ENCODE data around the gene MCC.

Gene MCC

DNA sequence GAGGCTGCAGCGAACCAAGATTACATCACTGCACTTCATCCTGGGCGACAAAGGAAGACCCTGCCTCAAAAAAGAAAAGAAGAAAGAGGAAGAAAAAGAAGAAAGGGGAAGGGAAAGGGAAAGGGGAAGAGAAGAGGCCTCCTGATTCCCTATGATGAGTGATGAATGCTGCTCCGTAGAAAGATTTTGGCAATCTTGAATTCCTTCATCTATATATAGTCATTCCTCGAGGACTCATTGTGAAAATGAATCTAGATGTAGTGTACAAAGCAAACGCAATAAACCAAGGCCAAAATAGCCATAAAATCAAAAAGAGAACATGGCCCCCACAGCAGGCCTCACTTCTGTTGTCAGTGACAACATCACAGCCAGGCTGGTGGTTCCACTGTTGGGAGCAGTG is 293.7 kb downstream of the MCC start:
- no peak overlapping the region for H3K4me3 ChIP-seq (ENCODE audit: insufficient read depth, low read length, poor library complexity, severe bottlenecking)
- no peak overlapping the region for H3K4me2 ChIP-seq (ENCODE audit: low read depth, low read length, poor library complexity, severe bottlenecking)
- H3K27ac ChIP-seq (ENCODE audit: low read depth, low read length): no peak overlapping the region
- TF ChIP-seq EZH2phosphoT487 (conservative IDR thresholded peaks at IDR 0.05; ENCODE audit: low read length): no peak
- TF ChIP-seq, protein P1, sequence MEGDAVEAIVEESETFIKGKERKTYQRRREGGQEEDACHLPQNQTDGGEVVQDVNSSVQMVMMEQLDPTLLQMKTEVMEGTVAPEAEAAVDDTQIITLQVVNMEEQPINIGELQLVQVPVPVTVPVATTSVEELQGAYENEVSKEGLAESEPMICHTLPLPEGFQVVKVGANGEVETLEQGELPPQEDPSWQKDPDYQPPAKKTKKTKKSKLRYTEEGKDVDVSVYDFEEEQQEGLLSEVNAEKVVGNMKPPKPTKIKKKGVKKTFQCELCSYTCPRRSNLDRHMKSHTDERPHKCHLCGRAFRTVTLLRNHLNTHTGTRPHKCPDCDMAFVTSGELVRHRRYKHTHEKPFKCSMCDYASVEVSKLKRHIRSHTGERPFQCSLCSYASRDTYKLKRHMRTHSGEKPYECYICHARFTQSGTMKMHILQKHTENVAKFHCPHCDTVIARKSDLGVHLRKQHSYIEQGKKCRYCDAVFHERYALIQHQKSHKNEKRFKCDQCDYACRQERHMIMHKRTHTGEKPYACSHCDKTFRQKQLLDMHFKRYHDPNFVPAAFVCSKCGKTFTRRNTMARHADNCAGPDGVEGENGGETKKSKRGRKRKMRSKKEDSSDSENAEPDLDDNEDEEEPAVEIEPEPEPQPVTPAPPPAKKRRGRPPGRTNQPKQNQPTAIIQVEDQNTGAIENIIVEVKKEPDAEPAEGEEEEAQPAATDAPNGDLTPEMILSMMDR (IDR thresholded peaks at IDR 0.05; ENCODE audit: insufficient read depth, low read length, poor library complexity, severe bottlenecking): no peak
- H3K79me2 ChIP-seq (ENCODE audit: insufficient read depth, low read length): no peaks in the 10 kb centered on the region
- no peaks in the 10 kb centered on the region for H4K20me1 ChIP-seq (ENCODE audit: low read depth, low read length)
- no peaks in the 10 kb centered on the region for H3K27me3 ChIP-seq (ENCODE audit: low read length)
- H3K9ac ChIP-seq (ENCODE audit: low read length): no peak overlapping the region
- H3K36me3 ChIP-seq (ENCODE audit: low read length): no peaks in the 10 kb centered on the region
- no peaks in the 10 kb centered on the region for H3F3A ChIP-seq (ENCODE audit: insufficient read depth)
- H3K9me2 ChIP-seq (replicated peaks; ENCODE audit: insufficient read depth, low read length): no peaks in the 10 kb centered on the region
- no peak overlapping the region for H2AFZ ChIP-seq (ENCODE audit: low read depth, low read length, severe bottlenecking)
- no peaks in the 10 kb centered on the region for H3K9me3 ChIP-seq (ENCODE audit: insufficient read depth, low read length)

DNA sequence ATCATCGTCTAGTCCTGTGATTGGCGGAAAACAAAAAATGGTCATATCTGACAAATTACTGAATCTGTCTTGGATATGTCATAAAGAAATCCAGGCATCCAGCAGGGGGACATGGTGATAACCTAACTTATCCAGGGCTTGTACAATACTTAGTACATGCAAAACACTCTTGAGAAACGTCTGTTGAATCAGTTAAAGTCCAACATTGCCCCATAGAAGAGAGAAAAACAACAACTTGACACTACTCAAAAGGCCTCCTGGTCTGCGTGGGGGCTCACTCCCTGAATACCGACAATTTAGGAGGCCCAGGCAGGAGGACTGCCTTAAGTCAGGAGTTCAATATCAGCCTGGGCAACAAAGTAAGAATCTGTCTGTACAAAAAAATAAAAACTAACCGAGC is 294.1 kb downstream of the MCC start:
- H3K27ac ChIP-seq (ENCODE audit: low read depth, low read length): no peak overlapping the region
- H3K9ac ChIP-seq (ENCODE audit: low read length): no peak overlapping the region
- H2AFZ ChIP-seq (ENCODE audit: low read depth, low read length, severe bottlenecking): no peak overlapping the region
- H3K4me2 ChIP-seq (ENCODE audit: low read depth, low read length, poor library complexity, severe bottlenecking): no peak overlapping the region
- no peak overlapping the region for H3K4me3 ChIP-seq (ENCODE audit: insufficient read depth, low read length, poor library complexity, severe bottlenecking)
- no peaks in the 10 kb centered on the region for H4K20me1 ChIP-seq (ENCODE audit: low read depth, low read length)
- H3K9me2 ChIP-seq (replicated peaks; ENCODE audit: insufficient read depth, low read length): no peaks in the 10 kb centered on the region
- H3K36me3 ChIP-seq (ENCODE audit: low read length): no peaks in the 10 kb centered on the region
- no peaks in the 10 kb centered on the region for H3K27me3 ChIP-seq (ENCODE audit: low read length)
- TF ChIP-seq, protein P1 (IDR thresholded peaks at IDR 0.05; ENCODE audit: insufficient read depth, low read length, poor library complexity, severe bottlenecking): no peak
- H3K79me2 ChIP-seq (ENCODE audit: insufficient read depth, low read length): no peaks in the 10 kb centered on the region
- H3F3A ChIP-seq (ENCODE audit: insufficient read depth): no peaks in the 10 kb centered on the region
- H3K9me3 ChIP-seq (ENCODE audit: insufficient read depth, low read length): no peaks in the 10 kb centered on the region

DNA sequence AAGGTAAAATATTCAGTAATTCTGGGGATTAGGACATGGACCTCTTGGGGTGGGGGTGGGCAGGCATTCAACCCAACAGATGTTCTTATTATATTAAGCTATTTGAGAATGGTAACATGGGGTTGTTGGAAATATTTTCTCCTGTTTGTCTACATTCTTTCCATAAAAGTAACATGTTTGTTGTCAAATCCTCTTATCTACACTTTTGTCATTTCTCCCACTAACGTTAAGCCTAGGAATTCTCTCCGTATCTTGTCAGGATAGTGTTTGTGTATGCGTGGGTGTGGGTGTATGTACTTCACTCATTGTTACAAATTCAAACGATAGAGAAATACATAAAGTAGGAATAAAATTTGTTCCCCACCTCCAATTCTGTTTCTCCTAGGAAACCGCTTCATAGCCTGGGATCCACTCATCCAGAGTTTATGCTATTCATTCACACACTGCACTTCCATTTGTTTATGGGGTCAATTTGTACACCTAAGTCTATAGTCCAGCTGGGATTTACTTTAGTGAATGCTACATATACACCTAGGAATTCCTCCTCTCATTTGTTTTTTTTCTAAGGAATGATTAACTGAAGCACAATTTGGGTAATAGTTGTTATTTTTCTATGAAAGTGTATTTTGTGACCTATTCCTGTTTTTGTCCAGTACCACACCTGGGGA is 294.8 kb downstream of the MCC start:
- Histone ChIP-seq H3K9me3 (ENCODE audit: insufficient read depth, low read length) (no peaks in the 10 kb centered on the region), H3K4me3 (ENCODE audit: insufficient read depth, low read length, poor library complexity, severe bottlenecking) (no peak overlapping the region), H3K27ac (ENCODE audit: low read depth, low read length) (no peak overlapping the region), H3K36me3 (ENCODE audit: low read length) (no peaks in the 10 kb centered on the region), H3K4me2 (ENCODE audit: low read depth, low read length, poor library complexity, severe bottlenecking) (no peak overlapping the region), H3K79me2 (ENCODE audit: insufficient read depth, low read length) (no peaks in the 10 kb centered on the region), H3K9ac (ENCODE audit: low read length) (no peak overlapping the region), H4K20me1 (ENCODE audit: low read depth, low read length) (no peaks in the 10 kb centered on the region), H2AFZ (ENCODE audit: low read depth, low read length, severe bottlenecking) (no peak overlapping the region), H3K9me2 (replicated peaks; ENCODE audit: insufficient read depth, low read length) (no peaks in the 10 kb centered on the region), H3K27me3 (ENCODE audit: low read length) (no peaks in the 10 kb centered on the region), H3F3A (ENCODE audit: insufficient read depth) (no peaks in the 10 kb centered on the region)
- TF ChIP-seq, protein P1 (IDR thresholded peaks at IDR 0.05; ENCODE audit: insufficient read depth, low read length, poor library complexity, severe bottlenecking): no peak
- no peak for TF ChIP-seq EZH2phosphoT487 (conservative IDR thresholded peaks at IDR 0.05; ENCODE audit: low read length)
